NCI-H1436 treated with DMSO at 0.1 percent for 48 hours (cell line): Measurements from ENCODE around the gene MACROH2A2.
A peak's percentile ranks its signal among the peaks of the same experiment; 100 is the strongest.
"Not testable (repeated sequence)": the region's sequence is repeated elsewhere in the genome, so short reads cannot be mapped to it uniquely, and the experiment has no call there.

ENCODE experiments used
- DNase-seq: peaks from one replicate; lab custom pipeline; 2025; lab: John Stamatoyannopoulos, UW

The MACROH2A2 gene

DNA sequence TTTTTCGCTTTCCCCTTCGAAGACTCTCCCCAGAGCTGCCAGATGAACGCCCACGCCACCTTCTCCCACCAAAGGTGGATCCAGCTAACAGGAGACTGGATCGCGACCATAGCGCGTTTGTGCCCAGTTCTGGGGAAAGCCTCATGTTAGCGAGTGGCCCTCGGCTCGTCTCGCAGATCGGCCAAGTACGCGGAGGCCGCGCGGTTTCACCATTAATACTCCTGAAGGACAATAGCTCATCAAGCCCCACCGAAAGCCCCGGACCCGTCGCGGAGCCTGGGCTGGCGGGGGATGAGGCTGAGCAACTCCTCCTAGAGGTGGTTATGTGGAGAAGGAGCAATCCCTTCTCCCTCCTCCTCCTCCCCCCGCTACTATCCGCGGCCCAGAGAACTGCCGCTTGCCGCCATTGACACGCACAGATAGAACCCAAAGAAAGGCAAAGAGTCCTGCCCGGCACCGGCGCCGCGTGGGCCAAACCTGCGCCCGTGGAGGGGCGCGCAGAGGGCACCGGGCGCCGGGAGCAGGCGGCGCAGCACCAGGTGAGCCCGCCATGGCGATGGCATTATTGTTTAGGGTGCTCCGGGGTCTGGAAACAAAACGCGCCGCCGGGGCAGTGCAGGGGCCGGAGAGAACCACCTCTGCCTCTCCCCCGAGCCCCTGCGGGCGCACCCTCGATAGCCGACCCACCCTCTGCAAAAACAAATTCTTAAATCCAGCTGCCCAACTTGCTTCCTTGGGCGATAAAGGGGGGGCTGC is at the start of gene MACROH2A2:
Gene MACROH2A2, plus strand, starts transcription at position 385 of the 756 bp plus-strand sequence. CDS start 22,813 bp downstream, outside the sequence.
- DNase-seq, result peak; percentile 16

GRCh38 chr10:70007116-70007820 is 45.4 kb upstream of the MACROH2A2 start:
- DNase-seq, result no peak

DNA sequence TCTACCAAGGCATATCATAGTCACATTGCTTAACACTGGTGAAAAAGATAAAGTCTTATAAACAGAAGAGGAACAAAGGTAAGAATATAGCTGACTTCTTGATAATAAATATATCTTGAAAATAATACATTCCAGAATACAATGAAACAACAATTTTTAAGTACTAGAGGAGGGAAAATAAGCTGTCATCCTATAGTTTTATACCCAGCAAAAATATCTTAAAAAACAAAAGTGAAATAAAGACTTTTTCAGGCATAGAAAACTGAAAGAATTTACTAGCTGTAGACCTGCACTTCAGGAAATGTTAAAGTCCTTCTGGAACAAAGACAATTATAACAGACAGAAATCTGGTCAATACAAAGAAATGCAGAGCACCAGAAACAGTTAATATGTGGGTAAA is 21.4 kb upstream of the MACROH2A2 start:
- no peak for DNase-seq

GRCh38 chr10:70032667-70033289 is 19.9 kb upstream of the MACROH2A2 start:
- DNase-seq, result no peak

DNA sequence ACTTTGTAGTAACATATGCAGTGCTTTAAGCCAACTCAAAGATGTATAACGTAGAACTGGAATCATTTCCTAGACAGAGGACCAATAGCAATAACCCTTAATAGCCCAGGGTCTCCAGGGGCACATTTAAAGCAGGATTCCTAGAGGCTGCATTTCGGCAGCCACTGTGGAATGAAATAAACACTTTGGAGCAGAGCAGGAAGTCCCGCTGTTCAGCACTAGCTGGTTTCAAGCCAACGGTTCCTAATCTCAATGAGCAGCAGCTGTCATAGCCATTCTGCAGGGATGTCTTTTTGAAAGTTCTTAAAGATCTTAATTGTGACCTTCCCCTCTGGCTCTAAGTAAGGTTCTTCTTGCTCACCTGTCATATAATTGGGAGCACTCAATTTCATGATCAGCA is 18.4 kb upstream of the MACROH2A2 start:
- DNase-seq, result no peak

DNA sequence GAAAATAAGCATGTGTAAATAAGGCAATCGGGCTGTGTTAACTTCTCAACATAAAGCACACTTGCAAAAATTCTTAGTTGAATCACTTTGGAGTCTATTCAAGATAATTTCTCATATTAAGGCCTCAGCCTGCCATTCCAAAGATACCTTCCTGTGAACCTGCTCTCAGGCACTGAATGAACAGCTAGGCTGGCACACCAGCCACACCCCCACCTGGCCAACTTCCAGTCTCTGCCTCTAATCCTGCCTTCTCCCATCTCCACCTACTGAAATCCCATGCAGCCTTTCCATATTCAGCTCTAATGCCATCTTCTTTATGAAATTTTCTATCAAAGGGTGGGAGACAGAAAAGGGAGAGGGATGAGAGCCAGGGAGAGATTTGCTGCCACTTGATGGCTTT is 17.1 kb upstream of the MACROH2A2 start:
- DNase-seq, result no peak

DNA sequence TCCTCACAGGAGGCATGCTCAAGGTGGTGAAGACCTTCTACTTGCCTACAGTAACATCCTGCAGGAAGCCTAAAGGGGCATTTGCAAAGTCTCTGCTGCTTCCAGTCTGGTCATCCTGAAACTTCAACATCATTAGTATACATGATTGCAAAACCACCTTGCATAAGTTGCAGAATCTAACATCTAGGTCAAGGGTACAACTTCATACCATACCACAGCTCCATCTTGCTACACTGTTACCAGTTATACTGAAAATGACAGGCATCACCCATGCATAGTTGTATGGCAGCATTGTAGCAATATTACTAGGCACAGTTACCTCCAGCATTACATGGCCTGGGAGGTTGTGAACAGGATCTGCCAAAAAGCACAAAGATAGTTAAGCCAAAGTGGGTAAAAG is 13.7 kb upstream of the MACROH2A2 start:
- DNase-seq, result no peak

DNA sequence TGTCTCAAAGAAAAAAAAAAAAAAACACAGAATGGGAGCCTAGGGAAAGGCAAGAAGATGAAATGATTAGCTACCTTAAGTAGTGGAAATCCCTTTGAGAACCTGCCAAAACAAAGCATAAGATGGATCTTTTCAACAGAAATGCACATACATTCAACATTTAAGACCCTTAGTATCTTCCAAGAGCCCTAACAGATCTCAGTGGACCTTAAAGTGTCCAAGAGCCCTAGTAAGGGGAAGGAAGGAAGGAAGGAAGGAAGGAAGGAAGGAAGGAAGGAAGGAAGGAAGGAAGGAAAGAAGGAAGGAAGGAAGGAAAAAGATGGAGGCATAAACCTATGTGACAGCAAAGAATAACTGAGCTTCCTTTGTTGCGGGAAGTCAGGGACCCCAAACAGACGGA is 11.6 kb upstream of the MACROH2A2 start:
- DNase-seq, result no peak

DNA sequence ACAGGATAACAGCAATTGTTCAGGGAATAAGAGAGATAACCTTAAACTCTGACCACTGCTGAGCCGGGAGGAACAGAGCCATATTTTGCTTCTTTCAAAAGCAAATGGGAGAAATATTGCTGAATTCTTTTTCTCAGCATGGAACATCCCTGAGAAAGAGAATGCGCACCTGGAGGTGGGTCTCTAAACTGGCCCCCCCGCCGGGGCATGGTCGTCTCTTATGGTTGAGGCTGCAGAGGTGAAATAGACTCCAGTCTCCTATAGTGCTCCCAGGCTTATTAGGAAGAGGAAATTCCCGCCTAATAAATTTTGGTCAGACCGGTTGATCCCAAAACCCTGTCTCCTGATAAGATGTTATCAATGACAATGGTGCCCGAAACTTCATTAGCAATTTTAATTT is 10.9 kb upstream of the MACROH2A2 start:
- not testable (repeated sequence) for DNase-seq

DNA sequence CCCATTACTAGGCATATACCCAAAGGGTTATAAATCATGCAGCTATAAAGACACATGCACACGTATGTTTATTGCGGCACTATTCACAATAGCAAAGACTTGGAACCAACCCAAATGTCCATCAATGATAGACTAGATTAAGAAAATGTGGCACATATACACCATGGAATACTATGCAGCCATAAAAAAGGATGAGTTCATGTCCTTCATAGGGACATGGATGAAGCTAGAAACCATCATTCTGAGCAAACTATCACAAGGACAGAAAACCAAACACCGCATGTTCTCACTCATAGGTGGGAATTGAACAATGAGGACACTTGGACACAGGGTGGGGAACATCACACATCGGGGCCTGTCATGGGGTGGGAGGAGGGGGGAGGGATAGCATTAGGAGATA is 5.6 kb upstream of the MACROH2A2 start:
- DNase-seq, result not testable (repeated sequence)

- DNase-seq, result no peak
These were observed 4.5 kb upstream of the MACROH2A2 start for GRCh38 chr10:70048030-70048723.

DNA sequence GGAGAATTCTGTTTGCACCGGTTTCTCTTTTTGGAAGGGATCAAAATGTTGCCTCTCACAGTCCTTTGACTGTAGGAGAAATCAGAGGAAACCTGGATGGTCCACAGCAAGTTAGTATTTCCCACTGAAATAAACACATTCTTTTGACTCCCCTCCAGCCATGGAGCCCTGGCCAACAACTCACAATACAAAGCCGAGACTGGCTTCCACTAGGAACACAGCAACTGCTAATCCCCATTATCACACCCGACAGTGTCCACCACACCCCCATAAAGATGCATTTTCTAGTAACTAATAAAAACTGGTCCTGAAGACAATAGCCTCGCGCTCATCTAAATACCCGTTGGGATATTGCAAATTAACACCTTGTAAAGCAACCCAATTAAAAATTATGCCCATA is 798 bp upstream of the MACROH2A2 start:
- no peak for DNase-seq

- DNase-seq, result no peak
These were observed 683 bp downstream of the MACROH2A2 start for GRCh38 chr10:70053218-70053840.

DNA sequence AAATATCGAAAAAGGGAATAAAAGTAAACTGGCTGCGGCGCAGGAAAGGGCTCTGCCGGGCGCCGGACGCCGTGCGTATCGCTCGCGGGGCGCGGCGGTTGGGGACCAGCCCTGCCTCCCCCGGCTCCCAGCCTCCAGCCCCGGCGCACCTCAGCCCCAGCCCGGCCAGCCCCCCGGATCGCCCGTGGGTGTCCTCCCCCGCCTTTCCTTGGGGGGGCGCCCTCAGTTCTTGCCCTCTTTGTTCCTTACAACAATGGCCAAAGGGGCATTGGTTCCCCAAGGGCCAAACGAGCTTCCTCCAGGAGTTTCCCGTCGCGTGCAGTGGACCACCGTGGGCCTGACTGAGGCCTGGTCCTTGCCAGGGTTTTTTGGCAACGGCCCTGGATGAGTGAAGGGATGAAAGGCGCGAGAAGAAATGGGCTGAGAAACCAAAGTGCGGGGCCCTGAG is 1.2 kb downstream of the MACROH2A2 start:
- no peak for DNase-seq

DNA sequence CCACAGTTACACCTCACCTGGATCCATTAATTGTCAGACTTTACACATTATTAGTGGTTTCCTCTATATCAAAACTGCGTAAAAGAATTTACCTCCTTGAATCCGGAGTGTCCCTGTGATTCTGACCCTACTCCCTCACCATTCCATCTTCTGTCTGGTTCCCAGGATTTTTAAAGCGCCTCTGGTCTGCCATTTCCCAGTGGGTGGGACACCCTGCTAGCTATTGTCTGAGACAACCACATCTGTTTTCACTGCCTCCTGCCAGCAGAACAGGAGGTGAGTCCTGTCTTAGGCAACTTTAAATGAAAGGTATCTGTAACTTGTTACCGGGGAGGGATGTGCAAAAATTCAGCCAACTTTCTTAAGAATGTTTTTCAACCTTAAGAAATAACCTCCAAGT is 2.3 kb downstream of the MACROH2A2 start:
- DNase-seq, result no peak

DNA sequence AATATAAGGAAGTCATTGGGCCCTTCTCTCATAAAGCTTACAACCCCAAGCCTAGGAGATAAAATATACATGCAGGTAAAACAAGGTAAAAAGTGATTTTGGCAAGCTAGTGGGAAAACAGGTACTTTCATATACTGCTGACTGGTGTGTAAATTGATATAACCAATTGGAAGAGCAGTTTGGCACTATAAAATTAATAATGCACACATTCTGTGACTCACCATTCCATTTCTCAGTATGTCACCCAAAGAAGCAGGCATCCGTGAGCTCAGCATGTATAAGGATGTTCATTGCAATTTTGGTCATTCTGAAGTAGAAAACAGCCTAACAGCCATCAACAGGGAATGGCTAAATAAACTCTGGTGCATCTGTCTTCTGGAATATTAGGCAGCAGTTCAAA is 2.9 kb downstream of the MACROH2A2 start:
- DNase-seq, result no peak

GRCh38 chr10:70057306-70057705 is 4.7 kb downstream of the MACROH2A2 start:
- DNase-seq, result no peak

GRCh38 chr10:70060389-70060788 is 7.7 kb downstream of the MACROH2A2 start:
- no peak for DNase-seq

DNA sequence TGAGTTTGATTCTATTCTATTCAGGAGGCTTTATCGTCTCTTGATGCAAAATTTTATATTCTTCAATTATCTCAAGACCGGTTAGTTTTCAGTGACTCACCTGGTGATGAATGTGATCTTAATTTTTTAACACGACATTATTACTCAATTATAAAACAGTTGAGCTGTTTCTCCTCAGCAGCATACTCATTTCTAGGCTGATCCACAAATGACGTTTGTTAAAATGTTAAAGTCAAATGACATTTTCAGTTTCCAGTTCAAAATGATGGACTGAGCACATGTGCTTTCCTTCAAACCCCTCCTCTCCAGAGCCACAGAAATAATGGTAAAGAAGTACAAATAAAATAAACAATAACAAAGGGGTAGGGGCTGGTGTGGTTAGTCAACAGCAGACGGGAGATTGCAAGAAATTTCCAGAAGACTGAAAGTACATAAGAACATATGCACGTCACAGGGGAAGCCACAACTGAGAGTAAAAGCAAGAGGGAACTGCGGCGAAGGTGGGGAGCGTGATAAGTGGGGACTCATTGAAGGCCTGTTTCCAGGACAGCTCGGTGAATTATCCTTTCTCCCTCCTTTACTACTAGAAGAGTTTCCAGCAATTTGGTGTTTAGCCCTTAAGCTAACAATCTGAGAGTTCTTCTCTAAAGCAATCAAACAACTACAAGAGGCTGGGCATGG is 10.9 kb downstream of the MACROH2A2 start:
- DNase-seq, result no peak

GRCh38 chr10:70064486-70064885 is 11.8 kb downstream of the MACROH2A2 start:
- DNase-seq, result no peak

GRCh38 chr10:70066190-70066589 is 13.5 kb downstream of the MACROH2A2 start:
- DNase-seq, result no peak
